Amniotic stem cell (primary cell): ENCODE results near the gene MLLT6.
A peak's percentile ranks its signal among the peaks of the same experiment; 100 is the strongest.

Experiments used
- DNase-seq: peaks from one replicate; lab custom pipeline; 2025; lab: John Stamatoyannopoulos, UW

The MLLT6 gene

GRCh38 chr17:38704606-38705522, at the start of gene MLLT6:
TSS of gene MLLT6 (plus strand) at chr17:38705273. CDS start at chr17:38705633, 360 bp downstream.
- peak; percentile 73 for DNase-seq

- no peak for DNase-seq
These were observed 47.9 kb upstream of the MLLT6 start for GRCh38 chr17:38656959-38657823.

GRCh38 chr17:38657824-38658740, 47.0 kb upstream of the MLLT6 start:
- DNase-seq, result no peak

- no peak for DNase-seq
These were observed 46.2 kb upstream of the MLLT6 start for GRCh38 chr17:38658741-38659345.

- DNase-seq, result no peak
These were observed 45.7 kb upstream of the MLLT6 start for GRCh38 chr17:38659415-38659814.

- DNase-seq, result no peak
These were observed 44.7 kb upstream of the MLLT6 start for GRCh38 chr17:38660097-38661025.

- DNase-seq, result peak; percentile 11
These were observed 41.8 kb upstream of the MLLT6 start for GRCh38 chr17:38663125-38663751.

GRCh38 chr17:38663964-38664644, 41.0 kb upstream of the MLLT6 start:
- DNase-seq, result no peak

GRCh38 chr17:38667099-38667786, 37.8 kb upstream of the MLLT6 start:
- DNase-seq, result peak; percentile 60

- DNase-seq, result no peak
These were observed 37.3 kb upstream of the MLLT6 start for GRCh38 chr17:38667787-38668122.

GRCh38 chr17:38669520-38669919, 35.6 kb upstream of the MLLT6 start:
- DNase-seq, result no peak

GRCh38 chr17:38671939-38672720, 32.9 kb upstream of the MLLT6 start:
- DNase-seq, result no peak

- no peak for DNase-seq
These were observed 32.0 kb upstream of the MLLT6 start for GRCh38 chr17:38672788-38673706.

GRCh38 chr17:38673707-38674013, 31.4 kb upstream of the MLLT6 start:
- no peak for DNase-seq

- no peak for DNase-seq
These were observed 30.9 kb upstream of the MLLT6 start for GRCh38 chr17:38674014-38674748.
